Peyer's patch (tissue), 4 donors: ENCODE data around the gene GARRE1.

Source experiments
- CTCF ChIP-seq, 6 experiments: fragments of 450-650 bp in 4 of 6; fragments of 200-600 bp in 2 of 6; sonication (generic) in 1 of 6; IDR thresholded peaks; one replicate each; pipeline ENCODE4 v1.5.1; 2017 to 2019; ENCODE audit warnings: antibody characterized with exemption in 6 of 6, mild to moderate bottlenecking in 3 of 6, moderate library complexity in 1 of 6
- POLR2A ChIP-seq, 2 donors: fragments of 450-650 bp; IDR thresholded peaks; one replicate each; pipeline ENCODE4 v1.5.1; 2017; ENCODE audit warnings: antibody characterized with exemption in 2 of 2, mild to moderate bottlenecking in 2 of 2, moderate library complexity in 2 of 2

- TF ChIP-seq CTCF (IDR thresholded peaks at IDR 0.05), result no peak
- no peak for TF ChIP-seq POLR2A (IDR thresholded peaks at IDR 0.05)
Measured at GRCh38 chr19:34273121-34273520, 18.8 kb downstream of the GARRE1 start.
